ENCODE measurements around the gene FLYWCH2.
"Not testable (repeated sequence)": the region's sequence is repeated elsewhere in the genome, so short reads cannot be mapped to it uniquely, and the experiment has no call there.

Gene FLYWCH2

GRCh38 chr16:2915196-2915929 is 32.3 kb downstream of the FLYWCH2 start:
- DNase-seq: no peak

- peak; percentile 13 for DNase-seq
Observed at GRCh38 chr16:2919511-2920255, 36.7 kb downstream of the FLYWCH2 start.

GRCh38 chr16:2923481-2923880 is 40.5 kb downstream of the FLYWCH2 start:
- DNase-seq: no peak

- no peak for DNase-seq
Observed at GRCh38 chr16:2924901-2925755, 42.1 kb downstream of the FLYWCH2 start.

GRCh38 chr16:2925951-2926649 is 43.1 kb downstream of the FLYWCH2 start:
- DNase-seq: no peak

GRCh38 chr16:2926650-2926999 is 43.6 kb downstream of the FLYWCH2 start:
- DNase-seq: no peak

GRCh38 chr16:2927010-2927646 is 44.1 kb downstream of the FLYWCH2 start:
- DNase-seq: peak; percentile 15

GRCh38 chr16:2928151-2928550 is 45.1 kb downstream of the FLYWCH2 start:
- not testable (repeated sequence) for DNase-seq

GRCh38 chr16:2928796-2929195 is 45.8 kb downstream of the FLYWCH2 start:
- DNase-seq: no peak

- DNase-seq: no peak
Observed at GRCh38 chr16:2929693-2930092, 46.7 kb downstream of the FLYWCH2 start.

GRCh38 chr16:2930236-2930635 is 47.2 kb downstream of the FLYWCH2 start:
- DNase-seq: no peak

- DNase-seq: not testable (repeated sequence)
Observed at GRCh38 chr16:2931231-2931914, 48.4 kb downstream of the FLYWCH2 start.

- no peak for DNase-seq
Observed at GRCh38 chr16:2933136-2933535, 50.1 kb downstream of the FLYWCH2 start.

- no peak for DNase-seq
Observed at GRCh38 chr16:2933701-2934100, 50.7 kb downstream of the FLYWCH2 start.

GRCh38 chr16:2934450-2934849 is 51.4 kb downstream of the FLYWCH2 start:
- no peak for DNase-seq

- DNase-seq: no peak
Observed at GRCh38 chr16:2936436-2937011, 53.5 kb downstream of the FLYWCH2 start.

GRCh38 chr16:2937170-2937569 is 54.2 kb downstream of the FLYWCH2 start:
- DNase-seq: no peak

- no peak for DNase-seq
Observed at GRCh38 chr16:2938206-2938605, 55.2 kb downstream of the FLYWCH2 start.

GRCh38 chr16:2939968-2940367 is 57.0 kb downstream of the FLYWCH2 start:
- DNase-seq: no peak

GRCh38 chr16:2942045-2942444 is 59.0 kb downstream of the FLYWCH2 start:
- no peak for DNase-seq

GRCh38 chr16:2943716-2944115 is 60.7 kb downstream of the FLYWCH2 start:
- DNase-seq: not testable (repeated sequence)
